HG03520 (cell line): ENCODE data around the gene TMEM150A.
"Not testable (repeated sequence)": the region's sequence is repeated elsewhere in the genome, so short reads cannot be mapped to it uniquely, and the experiment has no call there.

ENCODE experiments used
- ATAC-seq: cut with Tn5 transposase; IDR thresholded peaks from one replicate; pipeline ENCODE4 v1.9.1; 2021; ENCODE audit warnings: mild to moderate bottlenecking, moderate library complexity; ENCODE audit not compliant: unreplicated experiment

TMEM150A gene

GRCh38 chr2:85595301-85596025 lies 7.0 kb downstream of the TMEM150A start, which contains the start of gene RNF181:
RNF181 (plus strand) TSS chr2:85595745; CDS start chr2:85595764, 19 bp downstream.
- peak; percentile 99 for ATAC-seq

- ATAC-seq: no peak
Observed at GRCh38 chr2:85594715-85595300, 7.7 kb downstream of the TMEM150A start.

DNA sequence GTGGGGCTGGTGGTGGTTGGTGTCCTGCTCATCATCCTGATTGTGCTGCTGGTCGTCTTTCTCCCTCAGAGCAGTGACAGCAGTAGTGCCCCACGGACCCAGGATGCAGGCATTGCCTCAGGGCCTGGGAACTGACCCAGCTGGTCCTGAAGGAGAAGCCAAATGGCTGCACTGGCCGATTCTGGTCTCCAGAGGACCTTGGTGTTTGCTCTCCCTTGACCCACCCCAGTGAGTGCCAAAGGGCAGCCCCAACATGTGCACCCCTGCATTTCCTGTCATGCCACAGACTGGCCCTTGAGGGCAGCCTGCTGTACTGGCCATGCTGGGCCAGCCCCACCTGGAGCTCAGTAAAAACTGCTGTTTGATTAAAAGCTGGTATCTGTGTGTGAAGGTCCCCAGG lies 9.5 kb downstream of the TMEM150A start:
- no peak for ATAC-seq

DNA sequence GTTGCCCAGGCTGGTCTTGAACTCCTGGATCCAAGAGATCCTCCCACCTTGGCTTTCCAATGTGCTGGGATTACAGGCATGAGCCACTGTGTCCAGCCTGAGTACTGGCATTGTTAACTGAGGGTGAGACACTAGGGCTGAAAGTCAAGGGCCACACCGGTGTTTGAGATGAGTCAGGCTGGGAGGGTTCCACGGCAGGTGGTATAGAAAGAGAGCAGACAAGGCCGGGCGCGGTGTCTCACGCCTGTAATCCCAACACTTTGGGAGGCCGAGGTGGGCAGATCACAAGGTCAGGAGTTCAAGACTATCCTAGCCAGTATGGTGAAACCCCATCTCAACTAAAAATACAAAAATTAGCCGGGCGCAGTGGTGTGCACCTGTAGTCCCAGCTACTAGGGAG lies 10.2 kb downstream of the TMEM150A start:
- ATAC-seq: not testable (repeated sequence)

DNA sequence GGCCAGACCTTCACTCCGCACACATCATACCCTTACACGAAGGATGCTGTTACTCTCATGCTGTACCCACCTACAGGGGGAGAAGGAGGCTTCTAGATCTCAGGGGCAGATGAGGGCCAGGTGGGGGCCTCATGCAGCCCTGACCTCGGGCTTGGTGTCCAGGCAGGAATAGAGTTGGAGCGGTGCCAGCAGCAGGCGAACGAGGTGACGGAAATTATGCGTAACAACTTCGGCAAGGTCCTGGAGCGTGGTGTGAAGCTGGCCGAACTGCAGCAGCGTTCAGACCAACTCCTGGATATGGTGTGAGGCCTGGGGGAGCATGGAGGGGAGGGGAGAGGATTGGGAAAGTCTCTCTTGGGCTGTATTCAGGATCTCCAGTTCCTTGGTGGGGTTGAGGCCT lies 10.9 kb downstream of the TMEM150A start:
- no peak for ATAC-seq

GRCh38 chr2:85590950-85591349 lies 11.5 kb downstream of the TMEM150A start:
- no peak for ATAC-seq

GRCh38 chr2:85589982-85590791 lies 12.3 kb downstream of the TMEM150A start:
- ATAC-seq: no peak

- ATAC-seq: no peak
Observed at GRCh38 chr2:85589181-85589580, 13.3 kb downstream of the TMEM150A start.

GRCh38 chr2:85588645-85589044 lies 13.9 kb downstream of the TMEM150A start:
- no peak for ATAC-seq

DNA sequence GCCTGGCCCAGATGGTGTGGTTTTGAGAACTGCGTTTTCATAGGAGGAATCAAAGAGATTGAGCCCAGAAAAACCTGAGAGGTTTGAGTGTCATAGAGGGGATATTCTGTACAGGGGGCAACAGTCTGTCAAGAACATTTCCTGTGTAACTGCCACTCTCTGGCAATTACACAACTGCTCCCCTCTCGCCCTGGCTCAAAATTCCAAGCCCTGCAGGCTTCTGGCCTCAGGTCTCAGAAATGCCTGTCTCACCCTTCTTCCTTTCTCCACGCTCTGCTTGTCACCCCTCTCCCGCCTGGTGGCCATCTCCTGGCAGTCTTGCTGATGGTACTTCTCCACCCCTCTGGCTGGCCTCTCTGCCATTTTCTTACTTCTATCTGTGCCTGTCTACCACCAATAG lies 14.3 kb downstream of the TMEM150A start:
- ATAC-seq: no peak

DNA sequence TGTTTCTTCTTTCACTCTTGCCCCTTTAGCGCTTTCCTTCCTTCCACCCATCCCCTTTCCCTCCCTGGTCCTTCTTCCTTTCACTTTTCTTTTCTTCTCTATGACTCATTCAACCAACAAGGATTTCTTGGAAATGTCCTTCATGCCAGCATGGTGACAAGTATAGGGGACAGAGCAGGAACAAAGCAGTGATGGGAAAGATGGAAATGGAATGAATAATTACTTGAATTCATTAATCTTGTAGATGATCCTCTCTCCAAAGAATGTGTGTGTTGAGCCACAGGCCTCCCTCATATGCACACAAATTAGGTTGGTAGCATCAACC lies 16.8 kb downstream of the TMEM150A start:
- no peak for ATAC-seq

DNA sequence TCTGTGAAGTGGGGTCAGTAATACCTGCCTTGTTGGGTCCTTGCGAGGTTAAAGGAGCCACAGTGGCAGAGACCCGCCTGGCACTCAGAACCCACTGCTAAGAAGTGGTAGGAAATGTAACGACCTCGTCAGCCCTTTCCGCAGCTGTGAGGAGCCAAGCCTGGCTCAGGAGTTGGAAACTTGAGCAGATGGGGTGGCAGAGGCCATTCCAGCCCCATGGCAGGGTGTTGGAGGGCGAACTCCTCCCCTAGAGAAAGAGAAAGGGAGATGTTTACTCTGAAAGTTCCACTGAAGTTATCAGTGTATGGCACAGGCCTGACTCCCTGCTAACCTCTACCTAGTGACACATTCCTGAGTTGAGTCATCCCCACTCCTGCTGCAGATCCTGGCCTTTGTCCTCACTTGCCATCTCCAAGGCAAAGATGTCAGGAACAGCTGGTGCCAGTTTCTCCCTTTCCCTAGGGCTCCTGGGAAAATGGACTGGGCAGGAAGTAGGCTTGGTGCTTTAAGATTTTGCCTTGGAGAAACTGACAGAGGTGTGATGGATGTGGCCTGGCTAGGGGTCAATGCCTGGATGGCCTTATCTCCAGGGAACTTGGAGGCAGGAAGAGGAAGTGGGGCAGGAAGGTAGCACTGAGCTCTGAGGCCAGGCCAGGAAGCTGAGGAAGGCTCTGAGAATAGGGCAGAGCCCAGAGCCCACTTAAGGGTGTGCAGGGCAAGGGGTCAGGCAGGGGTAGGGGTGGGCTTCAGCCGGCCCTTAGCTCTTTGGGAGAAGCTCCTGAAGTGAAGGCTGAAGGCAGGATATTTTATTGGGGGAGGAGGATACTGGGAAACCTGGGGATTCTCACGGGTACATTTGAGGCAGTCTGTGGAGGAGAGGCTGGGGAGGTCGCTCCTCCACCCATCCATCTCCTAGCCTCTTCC lies 17.4 kb downstream of the TMEM150A start:
- ATAC-seq: peak; percentile 28

- peak; percentile 46 for ATAC-seq
Observed at GRCh38 chr2:85584354-85584856, 18.1 kb downstream of the TMEM150A start, which contains the start of gene VAMP5. VAMP5 (plus strand) TSS chr2:85584431; CDS start chr2:85584491, 60 bp downstream.

- peak; percentile 4 for ATAC-seq
Observed at GRCh38 chr2:85583667-85584353, 18.7 kb downstream of the TMEM150A start.

- ATAC-seq: no peak
Observed at GRCh38 chr2:85582492-85582891, 20.0 kb downstream of the TMEM150A start.

- ATAC-seq: no peak
Observed at GRCh38 chr2:85580206-85580605, 22.3 kb downstream of the TMEM150A start.

DNA sequence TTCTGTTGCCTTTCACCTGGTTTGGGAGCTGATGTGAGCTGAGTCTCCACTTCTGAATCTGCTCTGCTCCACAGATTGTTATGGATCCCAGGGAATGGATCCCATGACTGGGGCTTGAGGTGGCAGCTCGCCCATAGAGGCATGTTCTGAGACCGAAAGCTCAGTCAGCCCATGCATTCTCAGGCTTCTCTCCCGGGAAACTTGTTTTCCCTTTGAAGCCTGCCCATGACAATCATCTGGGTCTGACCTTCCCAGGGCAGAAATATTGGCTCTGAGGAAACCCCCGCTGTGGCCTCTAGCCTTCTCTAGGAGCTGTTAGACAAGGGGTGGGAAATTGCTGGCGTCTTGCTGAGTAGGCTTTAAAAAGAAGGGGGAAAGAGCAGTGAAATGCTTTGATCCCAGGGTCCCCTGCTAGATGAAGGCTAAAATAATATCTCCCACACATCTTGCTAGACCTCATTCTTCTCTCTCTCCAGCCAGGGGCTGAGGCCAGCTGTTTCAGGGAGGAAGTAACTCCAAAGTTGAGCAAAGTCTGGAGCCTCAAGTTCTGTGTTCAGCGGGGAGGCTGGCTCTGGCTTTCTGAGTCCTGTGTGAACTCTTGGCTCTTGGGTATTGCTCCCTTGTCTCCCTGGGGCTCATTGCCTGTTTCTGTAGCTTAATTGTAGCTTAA lies 23.1 kb downstream of the TMEM150A start:
- ATAC-seq: no peak

DNA sequence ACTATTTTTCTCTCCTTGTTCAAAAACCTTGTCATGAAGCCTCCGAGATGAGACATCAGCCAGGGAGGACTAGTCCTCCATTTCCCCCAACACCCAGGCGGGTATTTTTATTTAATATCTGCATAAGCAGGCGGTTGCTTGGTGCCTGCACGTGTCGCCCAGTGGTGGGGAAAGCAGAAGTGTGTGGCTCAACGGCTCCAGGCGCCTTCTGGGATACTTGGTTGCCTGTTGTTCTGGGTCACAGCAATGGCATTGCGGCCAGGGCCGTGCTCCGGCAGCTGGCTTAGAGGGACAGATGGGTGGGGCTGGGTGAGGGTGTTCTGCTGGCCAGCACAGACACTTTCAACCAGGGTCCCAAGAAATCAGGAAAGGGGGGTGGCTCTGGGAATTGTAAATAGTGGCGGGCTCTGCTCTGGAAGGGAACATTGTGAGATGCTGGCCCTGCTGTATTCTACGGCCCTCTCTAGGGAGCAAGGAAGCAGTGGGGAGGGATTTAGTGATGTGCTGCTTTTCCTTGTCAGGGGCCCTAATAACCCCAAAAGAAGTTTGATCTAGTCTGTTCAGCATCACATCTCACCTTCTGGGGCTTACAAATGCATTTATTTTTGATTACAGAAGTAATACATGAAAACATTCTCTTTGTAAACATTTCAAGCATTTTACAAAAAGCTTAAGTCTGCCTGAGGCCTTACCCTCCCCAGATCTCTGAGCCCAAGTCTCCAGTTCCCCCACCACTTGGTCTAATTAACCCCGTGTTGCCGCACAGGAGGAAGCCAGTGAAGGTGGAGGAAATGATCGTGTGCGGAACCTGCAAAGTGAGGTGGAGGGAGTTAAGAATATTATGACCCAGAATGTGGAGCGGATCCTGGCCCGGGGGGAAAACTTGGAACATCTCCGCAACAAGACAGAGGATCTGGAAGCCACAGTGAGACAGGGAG lies 24.0 kb downstream of the TMEM150A start:
- ATAC-seq: peak; percentile 43
